Peyer's patch (tissue), 4 donors: ENCODE measurements around the gene TCF7. TPM values are rescaled to one million over a fixed set of nuclear protein-coding genes. Genes with fewer than 3 reads are reported as not detected.

Source experiments
- DNase-seq, 3 donors: peaks; one replicate each; pipeline ENCODE4 v3.0.0-alpha.2; 2017 to 2019
- H3K27ac ChIP-seq, 4 donors: fragments of 200-600 bp; sonication (generic); one replicate each; pipeline ENCODE4 v1.5.1; 2016 to 2019
- H3K27me3 ChIP-seq, 2 donors: fragments of 200-600 bp; sonication (generic); one replicate each; pipeline ENCODE4 v1.5.1; 2019
- H3K36me3 ChIP-seq, 3 donors: fragments of 200-600 bp; sonication (generic); one replicate each; pipeline ENCODE4 v1.5.1; 2016 to 2019
- H3K4me1 ChIP-seq, 4 donors: fragments of 200-600 bp; sonication (generic); one replicate each; pipeline ENCODE4 v1.5.1; 2016 to 2019
- H3K4me3 ChIP-seq, 4 donors: fragments of 200-600 bp; sonication (generic); 1 replicate in 3 of 4; 2 replicates in 1 of 4; pipeline ENCODE4 v1.5.1; 2016 to 2019; ENCODE audit warnings: mild to moderate bottlenecking in 1 of 4
- H3K9me3 ChIP-seq, 4 donors: fragments of 200-600 bp; sonication (generic); one replicate each; pipeline ENCODE4 v1.5.1; 2016 to 2019; ENCODE audit warnings: mild to moderate bottlenecking in 1 of 4
- POLR2A ChIP-seq, 2 donors: fragments of 450-650 bp; IDR thresholded peaks; one replicate each; pipeline ENCODE4 v1.5.1; 2017; ENCODE audit warnings: antibody characterized with exemption in 2 of 2, mild to moderate bottlenecking in 2 of 2, moderate library complexity in 2 of 2
- total RNA-seq, 4 donors: library from RNA; depleted of rRNA; stranded (reverse); fragments of >200 nt; gene quantifications; one replicate each; pipeline ENCODE4 v1.1.0, GENCODE V29; 2016
- TF ChIP-seq, protein P1 (sequence below), 6 experiments: fragments of 450-650 bp in 4 of 6; fragments of 200-600 bp in 2 of 6; sonication (generic) in 1 of 6; IDR thresholded peaks; one replicate each; pipeline ENCODE4 v1.5.1; 2017 to 2019; ENCODE audit warnings: antibody characterized with exemption in 6 of 6, mild to moderate bottlenecking in 3 of 6, moderate library complexity in 1 of 6

The TCF7 gene
- total RNA-seq, 4 donors from 2014 or later = 11.8 to 32.2 (median 22.0) TPM

DNA sequence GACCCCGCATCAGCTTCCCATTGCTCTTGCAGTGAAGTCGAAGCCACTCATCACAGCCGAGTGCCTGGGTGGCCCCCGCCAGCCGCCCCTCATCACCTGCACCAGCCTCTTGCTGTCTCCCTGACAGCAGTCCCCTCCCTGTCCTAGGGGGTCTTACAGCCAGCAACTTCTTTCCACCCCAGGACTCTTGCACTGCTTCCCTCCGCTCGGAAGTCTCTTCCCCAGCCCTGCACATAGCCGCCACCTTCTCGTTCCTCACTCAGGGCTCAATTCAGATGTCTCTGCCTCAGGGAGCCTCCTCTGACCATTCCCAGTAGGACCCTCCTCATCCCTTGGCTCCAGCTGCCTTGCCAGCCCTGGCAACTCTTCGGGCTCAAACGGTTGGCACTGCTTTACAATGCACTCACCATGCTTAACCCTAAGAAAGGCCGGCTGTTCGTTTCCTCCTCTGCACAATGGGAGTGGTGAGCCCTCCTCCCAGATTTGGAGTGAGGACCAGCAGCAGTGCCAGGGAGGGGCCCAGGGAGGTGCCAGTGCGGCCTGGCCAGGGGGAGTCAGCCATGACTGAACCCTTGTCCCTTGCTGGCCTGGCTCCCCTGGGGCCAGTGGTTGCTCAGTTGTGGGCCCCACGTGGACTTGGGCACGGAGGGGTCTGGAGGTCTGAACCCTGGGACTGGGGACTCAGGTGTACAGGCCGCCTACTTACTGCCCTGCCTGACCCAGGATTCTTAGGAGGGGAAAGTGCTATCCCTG lies 6.1 kb downstream of the TCF7 start:
- no peak for DNase-seq
- TF ChIP-seq, protein P1, sequence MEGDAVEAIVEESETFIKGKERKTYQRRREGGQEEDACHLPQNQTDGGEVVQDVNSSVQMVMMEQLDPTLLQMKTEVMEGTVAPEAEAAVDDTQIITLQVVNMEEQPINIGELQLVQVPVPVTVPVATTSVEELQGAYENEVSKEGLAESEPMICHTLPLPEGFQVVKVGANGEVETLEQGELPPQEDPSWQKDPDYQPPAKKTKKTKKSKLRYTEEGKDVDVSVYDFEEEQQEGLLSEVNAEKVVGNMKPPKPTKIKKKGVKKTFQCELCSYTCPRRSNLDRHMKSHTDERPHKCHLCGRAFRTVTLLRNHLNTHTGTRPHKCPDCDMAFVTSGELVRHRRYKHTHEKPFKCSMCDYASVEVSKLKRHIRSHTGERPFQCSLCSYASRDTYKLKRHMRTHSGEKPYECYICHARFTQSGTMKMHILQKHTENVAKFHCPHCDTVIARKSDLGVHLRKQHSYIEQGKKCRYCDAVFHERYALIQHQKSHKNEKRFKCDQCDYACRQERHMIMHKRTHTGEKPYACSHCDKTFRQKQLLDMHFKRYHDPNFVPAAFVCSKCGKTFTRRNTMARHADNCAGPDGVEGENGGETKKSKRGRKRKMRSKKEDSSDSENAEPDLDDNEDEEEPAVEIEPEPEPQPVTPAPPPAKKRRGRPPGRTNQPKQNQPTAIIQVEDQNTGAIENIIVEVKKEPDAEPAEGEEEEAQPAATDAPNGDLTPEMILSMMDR (IDR thresholded peaks at IDR 0.05) = no peak
- no peak for TF ChIP-seq POLR2A (IDR thresholded peaks at IDR 0.05)
- H3K4me3 ChIP-seq = peak overlapping the region in 1 of 4 donors; percentile 22
- H3K27me3 ChIP-seq = no peaks in the 10 kb centered on the region
- H3K27ac ChIP-seq = peak overlapping the region in 1 of 4 donors; percentile 83
- H3K9me3 ChIP-seq = no peaks in the 10 kb centered on the region
- no peaks in the 10 kb centered on the region for H3K36me3 ChIP-seq
- peaks cover 0 to 42% (median 27%) of the 10 kb centered on the region in 4 donors for H3K4me1 ChIP-seq

DNA sequence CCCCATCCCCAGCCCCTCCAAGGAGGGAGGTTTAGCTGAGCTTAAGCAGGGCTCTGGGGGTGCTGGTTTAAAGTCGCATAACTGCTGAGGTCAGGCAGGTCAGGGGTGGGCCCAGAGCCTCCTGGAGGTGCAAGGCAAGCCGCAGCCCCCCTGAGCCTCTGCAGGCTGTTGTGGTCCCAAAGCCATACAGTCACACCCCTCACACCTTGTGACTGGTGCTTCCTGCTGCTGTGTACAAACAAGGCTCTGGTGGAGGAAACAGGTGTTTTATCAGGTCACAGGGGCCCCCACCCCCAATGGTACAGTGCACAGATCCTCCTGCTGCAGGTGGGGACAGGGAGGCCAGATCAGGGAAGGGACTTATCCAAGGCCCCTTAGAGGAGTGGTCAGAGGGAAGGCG lies 8.0 kb downstream of the TCF7 start:
- H3K4me3 ChIP-seq = peak overlapping the region in 1 of 4 donors; percentile 18
- H3K27me3 ChIP-seq = no peaks in the 10 kb centered on the region
- TF ChIP-seq POLR2A (IDR thresholded peaks at IDR 0.05) = no peak
- TF ChIP-seq, protein P1 (IDR thresholded peaks at IDR 0.05) = no peak
- H3K9me3 ChIP-seq = no peaks in the 10 kb centered on the region
- peaks cover 0 to 55% (median 36%) of the 10 kb centered on the region in 4 donors for H3K4me1 ChIP-seq
- H3K27ac ChIP-seq = peak overlapping the region; percentile 23 to 83 (median 50)
- peak in 2 of 3 donors; percentile 93 to 95 for DNase-seq
- no peaks in the 10 kb centered on the region for H3K36me3 ChIP-seq

DNA sequence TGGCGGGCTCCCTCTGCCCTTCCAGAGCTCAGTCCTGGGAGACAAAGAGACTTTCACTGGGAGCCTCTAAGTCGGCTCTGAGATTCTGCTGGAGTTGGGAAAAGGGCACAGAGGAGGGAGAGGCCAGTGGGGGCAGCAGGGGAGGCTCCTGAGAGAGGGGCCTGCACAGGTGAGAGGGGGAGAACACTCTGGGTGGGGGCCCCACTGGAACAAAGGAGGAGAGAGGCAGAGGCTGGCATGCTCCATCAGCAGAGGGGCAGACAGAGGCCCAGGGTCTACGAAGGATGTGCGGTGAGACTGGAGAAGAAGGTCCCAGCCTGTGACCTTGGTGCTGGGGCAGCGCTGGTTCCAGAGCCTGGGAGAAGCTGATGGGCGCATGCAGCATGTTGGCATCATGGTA lies 8.9 kb downstream of the TCF7 start:
- Histone ChIP-seq H3K27ac (peak overlapping the region; percentile 1 to 83 (median 55)), H3K27me3 (no peaks in the 10 kb centered on the region), H3K4me3 (peak overlapping the region in 1 of 4 donors; percentile 6), H3K36me3 (no peaks in the 10 kb centered on the region), H3K4me1 (peaks cover 0 to 63% (median 36%) of the 10 kb centered on the region in 4 donors), H3K9me3 (no peaks in the 10 kb centered on the region)
- no peak for DNase-seq
- no peak for TF ChIP-seq POLR2A (IDR thresholded peaks at IDR 0.05)
- TF ChIP-seq, protein P1 (IDR thresholded peaks at IDR 0.05) = no peak

DNA sequence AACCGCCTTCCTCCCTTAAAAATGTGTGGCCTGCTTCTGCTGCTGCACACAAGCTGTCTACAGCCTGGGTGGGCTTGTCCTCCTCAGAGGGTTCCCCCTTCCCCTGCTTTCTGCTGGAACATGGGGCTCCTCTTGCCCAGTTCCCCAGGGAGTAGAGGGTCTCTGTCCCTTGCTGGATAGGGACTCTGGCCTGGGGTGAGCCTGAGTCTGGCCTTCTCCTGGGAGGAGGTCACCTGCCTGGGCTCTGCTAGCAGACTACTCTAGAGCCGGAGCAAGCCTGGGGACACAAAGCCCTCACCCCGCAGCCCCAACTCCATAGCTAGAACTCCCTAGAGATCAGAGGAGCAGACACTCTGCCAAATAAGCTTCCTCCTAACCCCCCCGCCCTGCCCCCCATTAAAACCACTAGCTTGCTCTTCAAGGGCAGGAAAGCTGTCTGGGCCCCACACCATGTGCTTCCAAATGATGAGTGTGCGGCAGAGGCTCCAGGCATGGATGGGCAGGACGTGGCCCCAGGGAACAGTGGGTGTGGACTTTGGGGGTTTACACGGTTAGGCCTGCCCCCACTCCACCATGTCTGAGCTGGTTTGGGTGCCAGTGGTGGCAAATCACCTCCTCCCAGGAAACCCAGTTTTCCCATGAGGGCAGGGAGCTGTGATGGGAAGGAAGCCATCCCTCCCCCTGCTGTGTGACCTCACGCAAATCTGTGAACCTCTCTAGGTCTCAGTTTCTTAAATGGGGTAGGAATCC lies 10.0 kb downstream of the TCF7 start:
- Histone ChIP-seq H3K36me3 (peaks cover 0 to 4% (median 0%) of the 10 kb centered on the region in 3 donors), H3K4me3 (peak overlapping the region in 1 of 4 donors; percentile 10), H3K4me1 (peaks cover 0 to 72% (median 36%) of the 10 kb centered on the region in 4 donors), H3K27ac (peak overlapping the region; percentile 35 to 83 (median 55)), H3K9me3 (no peaks in the 10 kb centered on the region), H3K27me3 (no peaks in the 10 kb centered on the region)
- no peak for TF ChIP-seq POLR2A (IDR thresholded peaks at IDR 0.05)
- TF ChIP-seq, protein P1 (IDR thresholded peaks at IDR 0.05) = no peak
- DNase-seq = peak in 2 of 3 donors; percentile 67 to 79

- TF ChIP-seq, protein P1 (IDR thresholded peaks at IDR 0.05) = no peak
- TF ChIP-seq POLR2A (IDR thresholded peaks at IDR 0.05) = no peak
- Histone ChIP-seq H3K4me1 (peaks cover 0 to 67% (median 39%) of the 10 kb centered on the region in 4 donors), H3K9me3 (no peaks in the 10 kb centered on the region), H3K36me3 (peaks cover 0 to 11% (median 0%) of the 10 kb centered on the region in 3 donors), H3K4me3 (peak overlapping the region in 1 of 4 donors; percentile 10), H3K27me3 (no peaks in the 10 kb centered on the region), H3K27ac (peak overlapping the region; percentile 35 to 83 (median 52))
- no peak for DNase-seq
Measured at GRCh38 chr5:134125039-134126015, 10.8 kb downstream of the TCF7 start.
